Stimulated activated effector memory CD8-positive, alpha-beta T cell treated with anti-CD3 and anti-CD28 coated beads, Interleukin-12 subunit alpha, Interleukin-12 subunit beta, amount 100 ng/mL, for 72 hours (primary cell): Measurements from ENCODE around the gene GATAD2A.
"Not testable (repeated sequence)": the region's sequence is repeated elsewhere in the genome, so short reads cannot be mapped to it uniquely, and the experiment has no call there.

Experiments used
- ATAC-seq: fragments of 150-1000 bp; cut with Tn5 transposase; 2 replicates; pipeline ENCODE4 v1.10.0; 2021
- DNase-seq, 2 donors: peaks; one replicate each; pipeline ENCODE4 v3.0.0; 2021 to 2022; ENCODE audit warnings: low spot score in 2 of 2
- H3K27ac Mint-ChIP-seq: one replicate; pipeline ENCODE4 v1.8.0; 2022; ENCODE audit warnings: mild to moderate bottlenecking, mixed read lengths
- H3K36me3 Mint-ChIP-seq: one replicate; pipeline ENCODE4 v1.8.0; 2022; ENCODE audit warnings: mild to moderate bottlenecking, mixed read lengths
- H3K4me1 Mint-ChIP-seq: one replicate; pipeline ENCODE4 v1.8.0; 2022; ENCODE audit warnings: mixed read lengths
- H3K4me3 Mint-ChIP-seq: one replicate; pipeline ENCODE4 v1.8.0; 2022; ENCODE audit warnings: mild to moderate bottlenecking, mixed read lengths
- H3K9me3 Mint-ChIP-seq: one replicate; pipeline ENCODE4 v1.8.0; 2022; ENCODE audit warnings: mixed read lengths

Gene GATAD2A

DNA sequence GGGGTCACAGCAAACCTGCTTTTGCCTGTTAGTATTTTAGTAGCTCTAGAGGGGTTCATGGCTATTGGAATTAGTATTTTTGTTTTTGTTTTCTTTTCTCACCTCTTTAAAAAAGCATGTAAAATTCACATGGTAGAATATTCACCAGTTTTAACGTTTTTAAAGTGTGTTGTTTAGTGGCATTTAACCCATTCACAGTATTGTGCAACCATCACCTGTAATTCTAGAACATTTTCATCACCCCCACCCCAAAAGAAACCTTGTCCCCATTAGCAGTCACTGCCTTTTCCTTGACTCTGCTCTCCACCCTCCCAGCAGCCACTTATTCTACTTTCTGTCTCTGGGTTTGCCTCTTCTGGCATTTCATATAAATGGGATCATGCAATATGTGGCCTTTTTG is 39.8 kb downstream of the GATAD2A start:
- DNase-seq (no peak), ATAC-seq (no peak)
- Mint-ChIP-seq H3K4me3 (peak overlapping the region; percentile 34), H3K9me3 (peaks cover 6% of the 10 kb centered on the region), H3K36me3 (peaks cover 32% of the 10 kb centered on the region), H3K27ac (peak overlapping the region; percentile 88), H3K4me1 (peaks cover 63% of the 10 kb centered on the region)

DNA sequence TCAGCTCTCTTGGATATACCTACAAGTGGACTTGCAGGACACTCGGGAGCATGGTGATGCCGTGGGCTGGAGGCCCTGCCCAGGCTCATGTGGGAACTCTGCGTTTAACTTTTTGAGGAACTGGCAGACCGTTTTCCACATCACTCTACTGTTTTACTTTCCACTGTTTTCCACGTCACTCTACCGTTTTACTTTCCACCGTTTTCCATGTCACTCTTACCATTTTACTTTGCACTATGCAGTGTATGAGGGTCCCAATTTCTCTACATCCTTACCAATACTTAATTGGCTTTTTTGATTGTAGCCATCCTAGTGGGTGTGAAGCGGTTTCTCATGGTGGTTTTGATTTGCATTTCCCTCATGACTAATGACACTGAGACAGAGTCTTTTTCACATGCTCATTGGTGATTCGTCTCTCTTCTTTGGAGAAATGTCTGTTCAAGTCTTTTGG is 40.5 kb downstream of the GATAD2A start:
- ATAC-seq = peak; percentile 83

GRCh38 chr19:19446655-19447437 is 41.4 kb downstream of the GATAD2A start:
- Mint-ChIP-seq H3K4me3 (peak overlapping the region; percentile 34), H3K27ac (peak overlapping the region; percentile 76), H3K36me3 (peaks cover 24% of the 10 kb centered on the region), H3K9me3 (peaks cover 6% of the 10 kb centered on the region), H3K4me1 (peaks cover 73% of the 10 kb centered on the region)
- no peak for ATAC-seq
- no peak for DNase-seq

More for the DNA sequence above, 40.5 kb downstream of the GATAD2A start:
- H3K4me3 Mint-ChIP-seq = peak overlapping the region; percentile 34
- peaks cover 32% of the 10 kb centered on the region for H3K36me3 Mint-ChIP-seq
- H3K4me1 Mint-ChIP-seq = peaks cover 65% of the 10 kb centered on the region
- DNase-seq = no peak
- peak overlapping the region; percentile 88 for H3K27ac Mint-ChIP-seq
- H3K9me3 Mint-ChIP-seq = peaks cover 6% of the 10 kb centered on the region

DNA sequence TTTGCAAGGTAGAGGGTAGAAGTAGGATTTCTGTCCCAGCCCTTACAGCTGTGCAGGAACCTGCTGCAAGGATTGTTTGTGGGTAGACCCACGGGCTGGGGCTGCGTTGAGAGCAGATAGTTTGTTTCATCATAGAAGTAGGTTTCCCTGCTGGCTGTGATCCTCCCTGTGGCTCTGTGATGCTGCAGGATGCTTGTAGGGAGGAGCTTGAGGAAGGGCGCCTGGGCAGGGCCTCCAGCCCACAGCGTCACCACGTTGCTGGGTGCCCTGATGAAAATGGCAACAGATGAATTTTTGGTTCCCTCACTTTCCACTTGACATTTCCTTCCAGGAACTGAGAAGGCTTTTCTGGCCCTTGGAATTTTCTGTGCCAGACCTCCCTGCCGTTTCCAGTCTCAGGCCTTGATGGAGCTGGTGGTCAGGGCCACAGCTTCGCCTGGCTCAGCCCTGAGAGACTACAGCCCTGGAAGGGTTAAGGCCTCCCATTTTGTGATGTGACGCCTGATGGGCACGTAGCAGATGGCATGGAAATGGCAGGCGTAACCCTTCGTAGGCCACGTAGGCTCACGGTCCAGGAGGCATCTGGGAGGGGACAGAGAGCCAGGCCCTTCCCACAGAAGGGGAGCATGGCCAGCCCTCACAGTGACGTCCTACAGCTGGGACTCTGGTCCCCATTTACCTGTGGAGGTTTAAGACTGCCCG is 42.2 kb downstream of the GATAD2A start:
- peak overlapping the region; percentile 34 for H3K4me3 Mint-ChIP-seq
- ATAC-seq (peak; percentile 54), DNase-seq (peak in 1 of 2 donors; percentile 59)
- peaks cover 6% of the 10 kb centered on the region for H3K9me3 Mint-ChIP-seq
- H3K27ac Mint-ChIP-seq = peak overlapping the region; percentile 76
- peaks cover 79% of the 10 kb centered on the region for H3K4me1 Mint-ChIP-seq
- H3K36me3 Mint-ChIP-seq = peaks cover 19% of the 10 kb centered on the region

DNA sequence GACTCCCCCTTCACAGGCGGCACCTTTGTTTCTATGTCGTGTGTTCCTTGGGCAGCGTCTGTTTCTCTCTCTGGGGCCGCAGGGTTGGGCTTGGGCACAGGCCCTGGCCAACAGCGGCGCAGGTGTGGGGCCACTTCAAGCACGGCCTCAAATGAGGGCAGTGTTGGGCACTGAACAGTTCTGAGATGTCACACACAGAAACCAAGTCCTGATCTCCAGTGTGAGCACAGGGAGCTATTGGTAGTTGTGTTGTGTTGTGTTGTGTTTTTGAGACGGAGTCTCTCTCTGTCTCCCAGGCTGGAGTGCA is 42.7 kb downstream of the GATAD2A start:
- peak overlapping the region; percentile 76 for H3K27ac Mint-ChIP-seq
- peaks cover 79% of the 10 kb centered on the region for H3K4me1 Mint-ChIP-seq
- H3K4me3 Mint-ChIP-seq = no peak overlapping the region
- peaks cover 4% of the 10 kb centered on the region for H3K9me3 Mint-ChIP-seq
- DNase-seq (no peak), ATAC-seq (no peak)
- peaks cover 14% of the 10 kb centered on the region for H3K36me3 Mint-ChIP-seq

- ATAC-seq = peak; percentile 95
- H3K36me3 Mint-ChIP-seq = no peaks in the 10 kb centered on the region
- H3K4me1 Mint-ChIP-seq = peaks cover 53% of the 10 kb centered on the region
- H3K9me3 Mint-ChIP-seq = no peaks in the 10 kb centered on the region
- DNase-seq = peak in 1 of 2 donors; percentile 77
- H3K27ac Mint-ChIP-seq = peak overlapping the region; percentile 83
- peak overlapping the region; percentile 57 for H3K4me3 Mint-ChIP-seq
Observed at GRCh38 chr19:19451429-19452242, 46.2 kb downstream of the GATAD2A start.

DNA sequence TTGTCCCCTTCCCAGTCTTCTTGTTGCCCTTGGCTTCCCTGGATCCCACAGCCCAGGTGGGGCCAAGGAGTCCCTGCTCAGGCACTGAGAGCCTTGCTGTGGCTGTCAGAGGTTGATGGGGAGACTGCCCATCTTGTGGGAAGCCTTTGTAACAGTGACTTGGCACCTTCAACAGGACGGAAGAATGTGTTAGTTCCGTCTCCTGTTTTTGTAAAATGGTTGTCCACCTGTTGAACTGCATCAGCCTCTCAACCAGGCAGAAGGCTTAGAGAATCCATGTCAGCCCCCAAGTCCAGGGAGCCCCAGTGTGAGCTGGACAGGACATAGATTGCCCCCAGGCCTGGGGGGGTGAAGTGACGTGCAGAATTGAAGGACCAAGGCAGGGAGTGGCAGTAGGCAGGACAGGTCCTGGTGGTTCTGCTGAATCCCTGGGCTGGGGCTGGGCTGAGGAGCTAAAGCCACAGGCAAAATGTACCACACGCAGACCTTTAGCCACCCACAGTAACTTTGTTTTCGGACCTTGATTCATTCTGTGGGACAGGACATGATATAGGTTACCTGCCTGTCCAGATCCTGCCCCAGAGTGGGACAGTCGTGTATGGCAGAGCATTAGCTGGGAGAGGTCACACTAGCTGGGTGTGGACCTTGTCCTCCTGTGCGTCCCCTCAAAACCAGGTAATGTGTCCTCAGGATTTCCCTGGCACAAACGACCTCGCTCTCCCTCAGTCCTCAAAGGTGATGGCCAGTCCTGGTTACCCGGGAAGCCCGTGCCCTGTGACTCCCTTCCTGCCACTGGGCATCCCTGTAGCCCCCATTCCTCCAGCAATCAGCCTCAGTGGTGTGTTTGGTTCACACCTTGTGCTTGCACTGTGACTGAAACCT is 47.0 kb downstream of the GATAD2A start:
- H3K27ac Mint-ChIP-seq = peak overlapping the region; percentile 83
- no peaks in the 10 kb centered on the region for H3K9me3 Mint-ChIP-seq
- DNase-seq (peak in 1 of 2 donors; percentile 55), ATAC-seq (peak; percentile 23)
- peak overlapping the region; percentile 57 for H3K4me3 Mint-ChIP-seq
- peaks cover 52% of the 10 kb centered on the region for H3K4me1 Mint-ChIP-seq
- H3K36me3 Mint-ChIP-seq = no peaks in the 10 kb centered on the region

DNA sequence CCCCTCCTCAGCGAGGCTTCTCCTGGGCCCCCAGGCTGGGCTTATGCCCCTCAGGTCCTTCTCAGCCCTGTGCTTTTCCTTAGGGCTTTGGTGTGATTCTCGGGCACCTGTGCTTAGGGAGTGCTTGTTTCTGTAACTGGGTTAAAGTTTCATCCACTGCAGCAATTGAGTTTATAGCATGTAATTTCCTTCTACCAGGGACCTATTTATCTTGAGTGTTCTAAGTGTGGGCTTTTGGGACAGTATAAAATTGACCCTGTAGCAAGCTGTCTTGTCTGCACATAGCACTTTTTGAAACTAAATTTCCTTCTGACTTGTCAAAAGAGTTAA is 47.6 kb downstream of the GATAD2A start:
- H3K36me3 Mint-ChIP-seq = no peaks in the 10 kb centered on the region
- peak overlapping the region; percentile 57 for H3K4me3 Mint-ChIP-seq
- peaks cover 51% of the 10 kb centered on the region for H3K4me1 Mint-ChIP-seq
- H3K9me3 Mint-ChIP-seq = no peaks in the 10 kb centered on the region
- no peak for DNase-seq
- no peak for ATAC-seq
- H3K27ac Mint-ChIP-seq = peak overlapping the region; percentile 83

DNA sequence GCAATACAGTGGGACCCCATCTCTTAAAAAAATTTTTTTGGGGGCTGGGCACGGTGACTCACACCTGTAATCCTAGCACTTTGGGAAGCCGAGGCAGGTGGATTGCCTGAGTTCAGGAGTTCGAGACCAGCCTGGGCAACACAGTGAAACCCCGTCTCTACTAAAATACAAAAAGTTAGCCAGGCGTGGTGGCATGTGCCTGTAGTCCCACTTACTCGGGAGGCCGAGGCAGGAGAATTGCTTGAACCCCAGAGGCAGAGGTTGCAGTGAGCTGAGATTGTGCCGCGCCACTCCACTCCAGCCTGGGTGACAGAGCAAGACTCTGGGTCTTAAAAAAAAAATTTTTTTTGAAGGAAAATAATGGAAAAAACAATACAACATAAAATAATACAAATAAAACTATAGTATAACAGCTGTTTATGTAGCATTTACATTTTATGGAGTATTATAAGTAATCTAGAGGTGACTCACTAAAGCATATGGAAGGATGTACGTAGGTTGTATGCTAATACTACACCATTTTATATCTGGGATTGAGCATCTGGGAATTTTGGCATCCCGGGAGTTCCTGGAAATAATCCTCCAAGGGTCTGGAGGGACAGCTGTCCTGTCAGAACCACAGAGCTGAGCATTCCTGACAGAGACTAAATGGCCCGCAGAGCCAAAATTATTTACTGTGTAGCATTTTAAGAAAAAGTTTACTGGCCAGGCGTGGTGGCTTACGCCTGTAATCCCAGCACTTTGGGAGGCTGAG is 49.9 kb downstream of the GATAD2A start:
- H3K4me1 Mint-ChIP-seq = peaks cover 67% of the 10 kb centered on the region
- ATAC-seq, H3K4me3 Mint-ChIP-seq, H3K9me3 Mint-ChIP-seq, DNase-seq, H3K27ac Mint-ChIP-seq, H3K36me3 Mint-ChIP-seq: not testable (repeated sequence)

- Mint-ChIP-seq H3K36me3 (peaks cover 15% of the 10 kb centered on the region), H3K4me1 (peaks cover 73% of the 10 kb centered on the region), H3K9me3 (no peaks in the 10 kb centered on the region), H3K4me3 (peak overlapping the region; percentile 80), H3K27ac (peak overlapping the region; percentile 96)
- ATAC-seq (no peak), DNase-seq (no peak)
Observed at GRCh38 chr19:19457671-19458070, 52.2 kb downstream of the GATAD2A start.

DNA sequence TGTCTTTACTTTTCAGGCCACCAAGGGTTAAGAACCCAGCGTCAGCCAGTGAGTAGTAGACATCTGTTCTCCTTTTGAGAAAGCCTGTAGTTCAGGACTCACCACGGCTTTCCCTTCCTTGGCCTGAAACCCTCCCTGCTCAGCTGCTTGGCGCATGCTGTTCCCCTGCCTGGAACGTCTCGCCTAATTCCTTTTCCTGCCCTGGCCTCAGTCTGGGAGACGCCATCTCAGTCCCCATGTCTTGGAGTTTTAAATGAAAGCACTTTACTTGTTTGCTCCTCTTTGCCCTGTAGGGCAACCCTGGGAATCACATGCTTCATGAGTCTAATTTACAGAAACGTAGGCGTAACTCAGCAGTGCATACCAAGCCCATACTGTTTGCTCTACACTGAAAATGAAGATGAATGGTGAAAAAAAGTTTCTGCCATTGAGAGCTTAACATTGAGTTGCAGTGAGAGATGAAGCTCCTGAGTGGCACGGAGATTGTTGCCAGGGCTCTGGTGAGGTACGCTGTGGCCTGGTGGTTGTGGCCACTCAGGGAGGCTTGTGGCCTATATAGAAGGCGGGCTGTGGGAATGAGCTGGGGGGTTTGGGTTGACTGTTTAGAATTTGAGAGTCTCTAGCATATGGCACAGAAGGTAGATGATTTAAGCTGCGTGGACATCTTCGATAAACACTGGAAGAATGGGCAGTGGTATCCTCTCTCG is 52.8 kb downstream of the GATAD2A start:
- DNase-seq (no peak), ATAC-seq (no peak)
- Mint-ChIP-seq H3K27ac (peak overlapping the region; percentile 96), H3K9me3 (no peaks in the 10 kb centered on the region), H3K4me1 (peaks cover 73% of the 10 kb centered on the region), H3K36me3 (peaks cover 15% of the 10 kb centered on the region), H3K4me3 (peak overlapping the region; percentile 80)

- no peaks in the 10 kb centered on the region for H3K9me3 Mint-ChIP-seq
- H3K36me3 Mint-ChIP-seq = peaks cover 16% of the 10 kb centered on the region
- peak overlapping the region; percentile 96 for H3K27ac Mint-ChIP-seq
- H3K4me3 Mint-ChIP-seq = peak overlapping the region; percentile 80
- no peak for DNase-seq
- peaks cover 79% of the 10 kb centered on the region for H3K4me1 Mint-ChIP-seq
- peak; percentile 22 for ATAC-seq
Observed at GRCh38 chr19:19459073-19459472, 53.6 kb downstream of the GATAD2A start.

DNA sequence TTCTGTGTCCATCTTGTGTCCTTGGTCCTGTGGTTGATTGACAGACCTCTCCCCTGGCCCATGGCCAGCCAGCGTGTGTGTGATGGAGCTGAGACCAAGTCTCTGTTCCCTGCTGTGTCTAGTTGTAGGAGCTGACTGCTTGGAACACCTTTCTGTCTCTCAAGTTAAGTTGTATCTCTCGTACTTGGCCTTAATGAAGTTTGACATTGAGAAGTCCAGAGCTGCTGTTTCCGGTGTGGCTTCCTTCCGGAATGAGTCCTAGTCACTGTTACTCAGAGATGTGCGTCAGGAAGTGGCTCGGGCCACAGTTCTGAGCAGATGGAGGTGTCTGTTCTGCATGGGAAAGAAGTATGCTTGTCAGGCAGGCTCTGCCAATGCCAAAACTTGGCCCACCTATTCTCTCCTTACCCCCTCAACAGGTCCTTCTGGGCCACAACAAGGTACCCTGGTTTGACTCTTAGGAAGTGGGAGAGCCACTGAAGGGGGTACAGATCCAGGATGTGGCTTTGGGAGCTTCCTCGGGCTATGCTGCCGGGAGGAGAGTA is 54.3 kb downstream of the GATAD2A start:
- H3K4me3 Mint-ChIP-seq = peak overlapping the region; percentile 80
- H3K36me3 Mint-ChIP-seq = peaks cover 23% of the 10 kb centered on the region
- peak; percentile 82 for ATAC-seq
- H3K4me1 Mint-ChIP-seq = peaks cover 86% of the 10 kb centered on the region
- no peaks in the 10 kb centered on the region for H3K9me3 Mint-ChIP-seq
- DNase-seq = peak; percentile 37 to 76
- H3K27ac Mint-ChIP-seq = peak overlapping the region; percentile 96
